Measurements from ENCODE around the gene MTMR10.
A peak's percentile ranks its signal among the peaks of the same experiment; 100 is the strongest.

MTMR10 gene

GRCh38 chr15:30991255-30992235 is at the start of gene MTMR10:
MTMR10 (minus strand) TSS chr15:30991628; CDS start chr15:30991506, 122 bp downstream.
- DNase-seq = peak; percentile 47

- no peak for DNase-seq
Observed at GRCh38 chr15:31040611-31041010, 49.2 kb upstream of the MTMR10 start.

- no peak for DNase-seq
Observed at GRCh38 chr15:31039961-31040360, 48.5 kb upstream of the MTMR10 start.

GRCh38 chr15:31037731-31038477 is 46.5 kb upstream of the MTMR10 start:
- no peak for DNase-seq

- DNase-seq = no peak
Observed at GRCh38 chr15:31036783-31037182, 45.4 kb upstream of the MTMR10 start.

- DNase-seq = no peak
Observed at GRCh38 chr15:31035610-31036009, 44.2 kb upstream of the MTMR10 start.

GRCh38 chr15:31034152-31034551 is 42.7 kb upstream of the MTMR10 start:
- DNase-seq = no peak

GRCh38 chr15:31032961-31033371 is 41.5 kb upstream of the MTMR10 start:
- DNase-seq = no peak

GRCh38 chr15:31031471-31032067 is 40.1 kb upstream of the MTMR10 start:
- DNase-seq = no peak

- no peak for DNase-seq
Observed at GRCh38 chr15:31027910-31028578, 36.6 kb upstream of the MTMR10 start.

- DNase-seq = no peak
Observed at GRCh38 chr15:31025996-31026395, 34.6 kb upstream of the MTMR10 start.

GRCh38 chr15:31024979-31025378 is 33.6 kb upstream of the MTMR10 start:
- DNase-seq = no peak

- DNase-seq = no peak
Observed at GRCh38 chr15:31024330-31024729, 32.9 kb upstream of the MTMR10 start.

GRCh38 chr15:31023841-31024240 is 32.4 kb upstream of the MTMR10 start:
- no peak for DNase-seq

- no peak for DNase-seq
Observed at GRCh38 chr15:31021067-31021665, 29.7 kb upstream of the MTMR10 start.

- DNase-seq = no peak
Observed at GRCh38 chr15:31020542-31020941, 29.1 kb upstream of the MTMR10 start.

GRCh38 chr15:31019986-31020385 is 28.6 kb upstream of the MTMR10 start:
- no peak for DNase-seq

GRCh38 chr15:31017311-31017710 is 25.9 kb upstream of the MTMR10 start:
- DNase-seq = no peak

- no peak for DNase-seq
Observed at GRCh38 chr15:31016446-31016915, 25.1 kb upstream of the MTMR10 start.

GRCh38 chr15:31014608-31014925 is 23.1 kb upstream of the MTMR10 start:
- DNase-seq = no peak

- no peak for DNase-seq
Observed at GRCh38 chr15:31013863-31014607, 22.6 kb upstream of the MTMR10 start.

- DNase-seq = no peak
Observed at GRCh38 chr15:31012455-31012854, 21.0 kb upstream of the MTMR10 start.
